Effector memory CD4-positive, alpha-beta T cell (primary cell): ENCODE measurements around the gene PHLDB1.
A peak's percentile ranks its signal among the peaks of the same experiment; 100 is the strongest.
"Not testable (repeated sequence)": the region's sequence is repeated elsewhere in the genome, so short reads cannot be mapped to it uniquely, and the experiment has no call there.

ENCODE experiments used
- DNase-seq, 3 donors: peaks; one replicate each; pipeline ENCODE4 v3.0.0-alpha.2; 2020
- H3K27ac ChIP-seq: 2 replicates; pipeline ENCODE4 v1.7.0; 2013; ENCODE audit warnings: mild to moderate bottlenecking, low read length, moderate library complexity; ENCODE audit not compliant: insufficient read depth, poor library complexity, severe bottlenecking
- H3K27me3 ChIP-seq: replicated peaks from 2 replicates; pipeline ENCODE4 v1.7.0; 2013; ENCODE audit warnings: mild to moderate bottlenecking, low read length; ENCODE audit not compliant: insufficient read depth, control insufficient read depth, poor library complexity, severe bottlenecking
- H3K36me3 ChIP-seq: 2 replicates; pipeline ENCODE4 v1.7.0; 2013; ENCODE audit warnings: mild to moderate bottlenecking, low read length, moderate library complexity; ENCODE audit not compliant: control insufficient read depth, insufficient read depth
- H3K4me1 ChIP-seq: 2 replicates; pipeline ENCODE4 v1.7.0; 2013; ENCODE audit warnings: low read length, mild to moderate bottlenecking; ENCODE audit not compliant: control insufficient read depth, insufficient read depth, poor library complexity, severe bottlenecking
- H3K4me3 ChIP-seq: 2 replicates; pipeline ENCODE4 v1.7.0; 2013; ENCODE audit warnings: low read length, low read depth, mild to moderate bottlenecking; ENCODE audit not compliant: insufficient read depth, poor library complexity, severe bottlenecking
- H3K9me3 ChIP-seq: 2 replicates; pipeline ENCODE4 v1.7.0; 2013; ENCODE audit warnings: mild to moderate bottlenecking, low read length, moderate library complexity; ENCODE audit not compliant: control insufficient read depth

The PHLDB1 gene

GRCh38 chr11:118682939-118683338 is 75.5 kb downstream of the PHLDB1 start:
- not testable (repeated sequence) for H3K9me3 ChIP-seq, H3K4me3 ChIP-seq

GRCh38 chr11:118684187-118684586 is 76.8 kb downstream of the PHLDB1 start:
- Histone ChIP-seq H3K36me3 (no peaks in the 10 kb centered on the region), H3K27me3 (no peaks in the 10 kb centered on the region), H3K4me3 (no peak overlapping the region), H3K27ac (no peak overlapping the region), H3K4me1 (no peaks in the 10 kb centered on the region), H3K9me3 (no peaks in the 10 kb centered on the region)
- DNase-seq: no peak

More at GRCh38 chr11:118682939-118683338, 75.5 kb downstream of the PHLDB1 start:
- H3K4me1 ChIP-seq, DNase-seq, H3K36me3 ChIP-seq, H3K27ac ChIP-seq, H3K27me3 ChIP-seq: not testable (repeated sequence)

- Histone ChIP-seq H3K36me3 (no peaks in the 10 kb centered on the region), H3K4me3 (no peak overlapping the region), H3K27me3 (no peaks in the 10 kb centered on the region), H3K27ac (no peak overlapping the region), H3K4me1 (peaks cover 31% of the 10 kb centered on the region), H3K9me3 (no peaks in the 10 kb centered on the region)
- DNase-seq: no peak
Measured at GRCh38 chr11:118687906-118688305, 80.5 kb downstream of the PHLDB1 start.

GRCh38 chr11:118688339-118688738 is 80.9 kb downstream of the PHLDB1 start:
- H3K36me3 ChIP-seq, H3K9me3 ChIP-seq, DNase-seq, H3K27ac ChIP-seq, H3K27me3 ChIP-seq, H3K4me3 ChIP-seq: not testable (repeated sequence)
- peaks cover 33% of the 10 kb centered on the region for H3K4me1 ChIP-seq

DNA sequence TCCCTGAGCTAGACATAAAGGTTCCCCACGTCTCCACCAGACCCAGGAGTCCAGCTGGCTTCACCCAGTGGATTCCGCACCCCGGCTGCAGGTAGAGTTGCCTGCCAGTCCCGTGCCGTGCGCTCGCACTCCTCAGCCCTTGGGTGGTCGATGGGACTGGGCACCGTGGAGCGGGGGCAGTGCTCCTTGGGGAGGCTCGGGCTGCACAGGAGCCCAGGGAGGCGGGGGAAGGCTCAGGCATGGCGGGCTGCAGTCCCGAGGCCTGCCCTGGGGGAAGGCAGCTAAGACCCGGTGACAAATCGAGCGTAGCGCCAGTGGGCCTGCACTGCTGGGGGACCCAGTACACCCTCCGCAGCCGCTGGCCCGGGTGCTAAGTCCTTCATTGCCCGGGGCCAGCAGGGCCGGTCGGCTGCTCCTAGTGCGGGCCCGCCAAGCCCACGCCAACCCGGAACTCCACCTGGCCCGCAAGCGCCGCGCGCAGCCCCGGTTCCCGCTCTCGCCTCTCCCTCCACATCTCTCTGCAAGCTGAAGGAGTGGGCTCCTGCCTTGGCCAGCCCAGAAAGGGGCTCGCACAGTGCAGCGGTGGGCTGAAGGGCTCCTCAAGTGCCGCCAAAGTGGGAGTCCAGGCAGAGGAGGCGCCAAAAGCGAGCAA is 81.6 kb downstream of the PHLDB1 start:
- H3K27ac ChIP-seq: no peak overlapping the region
- no peaks in the 10 kb centered on the region for H3K9me3 ChIP-seq
- H3K36me3 ChIP-seq: no peaks in the 10 kb centered on the region
- H3K4me1 ChIP-seq: peaks cover 33% of the 10 kb centered on the region
- H3K4me3 ChIP-seq: no peak overlapping the region
- no peaks in the 10 kb centered on the region for H3K27me3 ChIP-seq
- DNase-seq: no peak

- Histone ChIP-seq H3K27me3 (no peaks in the 10 kb centered on the region), H3K27ac (no peak overlapping the region), H3K9me3 (no peaks in the 10 kb centered on the region), H3K4me1 (peaks cover 33% of the 10 kb centered on the region), H3K36me3 (no peaks in the 10 kb centered on the region), H3K4me3 (no peak overlapping the region)
- DNase-seq: no peak
Measured at GRCh38 chr11:118689503-118689851, 82.1 kb downstream of the PHLDB1 start.

- Histone ChIP-seq H3K4me3 (peak overlapping the region; percentile 43), H3K27me3 (no peaks in the 10 kb centered on the region), H3K9me3 (no peaks in the 10 kb centered on the region), H3K27ac (peak overlapping the region; percentile 10), H3K36me3 (no peaks in the 10 kb centered on the region), H3K4me1 (peaks cover 37% of the 10 kb centered on the region)
- DNase-seq: peak; percentile 63 to 72 (median 69)
Measured at GRCh38 chr11:118689852-118690552, 82.6 kb downstream of the PHLDB1 start.

DNA sequence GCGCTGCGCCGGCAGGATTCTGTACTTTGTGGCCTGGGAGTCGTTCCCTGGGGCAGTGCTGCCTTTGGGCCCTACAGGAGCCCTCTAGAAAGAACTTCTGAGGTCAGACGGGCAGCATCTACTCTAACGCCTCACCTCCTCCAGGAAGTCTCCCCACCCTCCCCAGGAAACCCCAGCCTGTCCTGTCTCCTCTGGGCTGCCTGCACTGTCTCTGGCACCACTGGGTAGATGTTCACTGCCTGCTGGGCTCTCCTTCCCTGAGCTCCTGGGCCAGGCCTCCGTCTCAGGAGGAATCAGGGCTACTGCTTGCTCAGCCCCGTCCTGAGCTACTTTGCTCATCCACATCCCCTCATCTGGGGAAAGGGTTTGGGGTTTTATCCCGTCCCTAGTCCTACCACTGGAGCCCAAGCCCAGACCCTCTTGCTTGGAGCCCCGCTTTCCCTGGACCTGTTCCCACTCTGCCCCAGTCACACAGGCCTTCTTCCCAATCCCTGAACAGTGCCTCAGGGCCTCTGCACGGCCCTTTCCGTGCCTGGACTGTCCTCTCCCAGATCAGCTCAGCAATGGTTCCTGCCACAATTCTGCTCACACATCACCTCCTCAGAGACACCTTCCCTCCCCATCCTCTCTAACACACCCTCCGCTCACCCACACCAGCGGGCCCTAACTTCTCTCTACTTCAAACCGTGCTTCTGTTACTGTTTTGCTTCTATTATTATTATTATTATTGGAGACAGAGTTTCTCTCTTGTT is 83.3 kb downstream of the PHLDB1 start:
- peaks cover 39% of the 10 kb centered on the region for H3K4me1 ChIP-seq
- H3K9me3 ChIP-seq: no peaks in the 10 kb centered on the region
- no peak overlapping the region for H3K27ac ChIP-seq
- no peak for DNase-seq
- H3K4me3 ChIP-seq: peak overlapping the region; percentile 7
- no peaks in the 10 kb centered on the region for H3K27me3 ChIP-seq
- no peaks in the 10 kb centered on the region for H3K36me3 ChIP-seq

- Histone ChIP-seq H3K27ac (no peak overlapping the region), H3K4me1 (peaks cover 43% of the 10 kb centered on the region), H3K4me3 (no peak overlapping the region), H3K9me3 (no peaks in the 10 kb centered on the region), H3K36me3 (no peaks in the 10 kb centered on the region), H3K27me3 (no peaks in the 10 kb centered on the region)
- peak; percentile 50 to 70 (median 69) for DNase-seq
Measured at GRCh38 chr11:118691926-118692830, 84.8 kb downstream of the PHLDB1 start.
